ENCODE data around the gene ALDH5A1. TPM values are rescaled to one million over a fixed set of nuclear protein-coding genes. Genes with fewer than 3 reads are reported as not detected.

Gene ALDH5A1
- polyA plus RNA-seq, 1 experiment, result 0.64 TPM

DNA sequence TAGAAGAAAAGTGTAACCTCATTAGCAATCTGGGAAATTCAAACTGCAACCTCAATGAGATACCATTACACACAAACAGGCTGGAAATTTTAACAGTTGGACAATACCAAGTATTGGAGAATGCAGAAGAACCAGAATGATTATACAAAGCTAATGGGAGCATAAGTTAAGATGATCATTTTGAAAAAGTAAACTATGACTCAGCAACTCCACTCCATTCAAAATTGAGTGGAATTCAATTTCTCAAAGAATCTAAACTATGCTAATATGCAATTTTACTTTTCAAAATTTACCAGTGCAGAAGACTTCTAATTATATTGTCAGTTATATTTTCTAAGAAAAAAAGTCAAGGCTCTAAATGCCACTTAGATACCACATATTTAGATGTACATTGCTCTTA, 22.6 kb upstream of the ALDH5A1 start:
- CTCF ChIA-PET, result no interaction called here
- Histone ChIP-seq H3K36me3 (ENCODE audit: control insufficient read depth, insufficient read depth, low read length) (no peaks in the 10 kb centered on the region), H3K4me3 (ENCODE audit: low read depth, low read length) (no peak overlapping the region), H3K27me3 (ENCODE audit: control insufficient read depth, insufficient read depth, low read length) (no peaks in the 10 kb centered on the region)
- no peak for DNase-seq (ENCODE audit: low read depth)
- TF ChIP-seq, protein P1, sequence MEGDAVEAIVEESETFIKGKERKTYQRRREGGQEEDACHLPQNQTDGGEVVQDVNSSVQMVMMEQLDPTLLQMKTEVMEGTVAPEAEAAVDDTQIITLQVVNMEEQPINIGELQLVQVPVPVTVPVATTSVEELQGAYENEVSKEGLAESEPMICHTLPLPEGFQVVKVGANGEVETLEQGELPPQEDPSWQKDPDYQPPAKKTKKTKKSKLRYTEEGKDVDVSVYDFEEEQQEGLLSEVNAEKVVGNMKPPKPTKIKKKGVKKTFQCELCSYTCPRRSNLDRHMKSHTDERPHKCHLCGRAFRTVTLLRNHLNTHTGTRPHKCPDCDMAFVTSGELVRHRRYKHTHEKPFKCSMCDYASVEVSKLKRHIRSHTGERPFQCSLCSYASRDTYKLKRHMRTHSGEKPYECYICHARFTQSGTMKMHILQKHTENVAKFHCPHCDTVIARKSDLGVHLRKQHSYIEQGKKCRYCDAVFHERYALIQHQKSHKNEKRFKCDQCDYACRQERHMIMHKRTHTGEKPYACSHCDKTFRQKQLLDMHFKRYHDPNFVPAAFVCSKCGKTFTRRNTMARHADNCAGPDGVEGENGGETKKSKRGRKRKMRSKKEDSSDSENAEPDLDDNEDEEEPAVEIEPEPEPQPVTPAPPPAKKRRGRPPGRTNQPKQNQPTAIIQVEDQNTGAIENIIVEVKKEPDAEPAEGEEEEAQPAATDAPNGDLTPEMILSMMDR (IDR thresholded peaks at IDR 0.05; ENCODE audit: insufficient read depth, low read depth, low read length), result no peak
- POLR2A ChIA-PET, result no interaction called here

DNA sequence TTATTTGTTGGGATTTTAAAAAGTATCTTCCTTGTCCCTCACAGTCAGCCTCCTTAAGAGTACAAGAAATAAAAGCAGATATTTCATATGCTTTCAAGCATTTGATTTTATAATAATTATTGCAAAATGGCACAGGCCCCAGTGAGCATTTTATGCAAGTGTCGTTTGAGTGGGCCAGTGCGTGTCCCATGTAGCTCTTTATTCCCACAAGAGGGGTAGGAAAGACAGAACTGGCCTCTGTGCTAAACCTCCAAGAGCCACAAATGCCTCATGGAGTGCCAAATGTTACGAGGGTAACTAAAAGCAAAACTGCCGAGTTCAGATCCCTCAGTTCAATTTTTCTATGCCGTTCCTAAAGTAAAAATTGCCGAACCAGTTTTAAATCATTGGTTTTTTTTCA, 18.1 kb upstream of the ALDH5A1 start:
- H3K36me3 ChIP-seq (ENCODE audit: control insufficient read depth, insufficient read depth, low read length), result no peaks in the 10 kb centered on the region
- POLR2A ChIA-PET, result no interaction called here
- H3K4me3 ChIP-seq (ENCODE audit: low read depth, low read length), result no peak overlapping the region
- CTCF ChIA-PET, result interaction anchor here (2.0 kb wide), 1 partner anchor 18 kb away, joined by 5 read pairs; the partner anchor contains the start of gene ALDH5A1
- no peaks in the 10 kb centered on the region for H3K27me3 ChIP-seq (ENCODE audit: control insufficient read depth, insufficient read depth, low read length)
- no peak for DNase-seq (ENCODE audit: low read depth)
- TF ChIP-seq, protein P1 (IDR thresholded peaks at IDR 0.05; ENCODE audit: insufficient read depth, low read depth, low read length), result no peak

DNA sequence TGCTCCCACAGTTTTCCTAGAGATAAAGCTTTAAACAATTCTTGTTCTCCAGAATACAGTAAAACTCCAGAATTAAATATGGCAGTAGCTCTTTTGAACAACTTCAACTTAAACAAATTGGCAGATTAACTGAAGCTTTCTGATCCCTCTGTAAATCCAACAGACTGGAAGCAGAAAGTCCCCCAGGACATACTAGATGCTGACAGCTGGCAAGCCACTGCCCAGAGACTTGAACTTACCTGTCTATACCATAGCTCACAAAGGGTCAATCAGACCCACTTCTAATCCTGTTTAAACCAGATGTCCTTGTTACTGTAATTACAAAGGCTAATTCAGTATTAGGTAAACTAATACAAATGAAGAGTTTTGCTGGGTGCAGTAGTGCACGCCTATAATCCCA, 17.7 kb upstream of the ALDH5A1 start:
- DNase-seq (ENCODE audit: low read depth), result no peak
- Histone ChIP-seq H3K36me3 (ENCODE audit: control insufficient read depth, insufficient read depth, low read length) (no peaks in the 10 kb centered on the region), H3K27me3 (ENCODE audit: control insufficient read depth, insufficient read depth, low read length) (no peaks in the 10 kb centered on the region), H3K4me3 (ENCODE audit: low read depth, low read length) (no peak overlapping the region)
- ChIA-PET POLR2A (no interaction called here), CTCF (interaction anchor here (2.0 kb wide), 1 partner anchor 18 kb away, joined by 5 read pairs; the partner anchor contains the start of gene ALDH5A1)
- TF ChIP-seq, protein P1 (IDR thresholded peaks at IDR 0.05; ENCODE audit: insufficient read depth, low read depth, low read length), result no peak

DNA sequence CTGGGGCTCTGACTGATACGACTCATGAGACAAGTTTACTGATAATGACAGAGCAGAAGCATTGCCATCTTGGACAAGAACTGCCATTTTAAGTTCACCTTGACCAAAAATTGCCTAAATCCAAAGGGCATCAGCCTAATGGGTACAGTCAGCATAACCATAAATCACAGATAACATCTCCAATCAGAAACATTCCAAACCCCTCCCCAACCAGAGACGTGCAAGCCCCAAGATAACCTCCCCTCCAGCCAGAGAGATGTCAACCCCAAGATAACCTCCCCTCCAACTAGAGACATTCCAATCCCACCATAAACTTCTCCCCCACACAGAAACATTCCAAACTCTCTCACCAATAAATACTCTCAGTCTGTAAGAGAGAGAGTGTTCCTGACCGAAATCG, 15.9 kb upstream of the ALDH5A1 start:
- TF ChIP-seq, protein P1 (IDR thresholded peaks at IDR 0.05; ENCODE audit: insufficient read depth, low read depth, low read length), result no peak
- H3K27me3 ChIP-seq (ENCODE audit: control insufficient read depth, insufficient read depth, low read length), result no peaks in the 10 kb centered on the region
- CTCF ChIA-PET, result interaction anchor here (1.5 kb wide), 1 partner anchor 9 kb away, joined by 4 read pairs; no protein-coding TSS in a partner anchor
- POLR2A ChIA-PET, result no interaction called here
- H3K4me3 ChIP-seq (ENCODE audit: low read depth, low read length), result no peak overlapping the region
- no peak for DNase-seq (ENCODE audit: low read depth)
- H3K36me3 ChIP-seq (ENCODE audit: control insufficient read depth, insufficient read depth, low read length), result no peaks in the 10 kb centered on the region

DNA sequence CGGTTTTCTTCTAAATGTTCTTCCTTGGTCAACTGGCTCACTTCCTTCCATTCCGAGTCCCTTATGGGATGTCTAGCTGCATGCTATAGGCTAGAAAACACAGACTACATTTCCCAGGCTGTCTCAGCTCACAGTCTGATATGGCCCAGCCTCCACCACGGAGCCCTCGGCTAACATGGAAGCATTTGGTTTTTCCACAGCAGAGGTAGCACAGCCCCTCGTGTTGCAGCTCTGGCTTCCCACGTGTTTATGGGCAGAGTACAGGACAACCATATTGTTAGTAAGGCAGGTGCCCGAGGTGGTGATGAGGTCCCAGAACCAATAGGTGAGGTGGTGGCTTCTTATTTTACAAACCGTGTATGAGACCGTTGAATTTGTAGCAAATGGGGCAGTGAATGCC, 14.1 kb upstream of the ALDH5A1 start:
- TF ChIP-seq, protein P1 (IDR thresholded peaks at IDR 0.05; ENCODE audit: insufficient read depth, low read depth, low read length), result no peak
- ChIA-PET POLR2A (no interaction called here), CTCF (no interaction called here)

More for the DNA sequence above, 14.1 kb upstream of the ALDH5A1 start:
- no peak overlapping the region for H3K4me3 ChIP-seq (ENCODE audit: low read depth, low read length)
- DNase-seq (ENCODE audit: low read depth), result no peak
- no peaks in the 10 kb centered on the region for H3K27me3 ChIP-seq (ENCODE audit: control insufficient read depth, insufficient read depth, low read length)
- H3K36me3 ChIP-seq (ENCODE audit: control insufficient read depth, insufficient read depth, low read length), result no peaks in the 10 kb centered on the region

Data from BJ (cell line).